T-helper 2 cell treated with Interferon-gamma antibody and Interleukin-4, amounts not matched to agents 100 ng/mL and 5 ng/mL, for 36 hours (primary cell): ENCODE measurements around the gene PIP4K2A. TPM values are rescaled to one million over a fixed set of nuclear protein-coding genes. Genes with fewer than 3 reads are reported as not detected.

Source experiments
- intact Hi-C: fragments of 100-400 bp; cut with micrococcal nuclease; formaldehyde crosslinking; loops from one replicate; pipeline ENCODE4 v1.15.1; 2023
- total RNA-seq: library from RNA; stranded (reverse); gene quantifications from 2 replicates; pipeline ENCODE4 v1.2.3, GENCODE V29; 2022

PIP4K2A gene
- total RNA-seq, 1 donor from 2014 or later = 115 TPM

GRCh38 chr10:22670788-22671187 lies 43.6 kb downstream of the PIP4K2A start:
- intact Hi-C loops = no loop called here

- intact Hi-C loops = loop anchor here (5.0 kb wide), 1 partner anchor 37 kb away; no protein-coding TSS in a partner anchor
Observed at GRCh38 chr10:22669163-22669711, 45.1 kb downstream of the PIP4K2A start.

GRCh38 chr10:22667093-22667480 lies 47.3 kb downstream of the PIP4K2A start:
- intact Hi-C loops = loop anchor here (5.0 kb wide), 1 partner anchor 35 kb away; no protein-coding TSS in a partner anchor

- intact Hi-C loops = loop anchor here (1.0 to 5.0 kb wide), 6 partner anchors 11 to 55 kb away; partner anchors contain the start of gene PIP4K2A
Observed at GRCh38 chr10:22666287-22667092, 47.9 kb downstream of the PIP4K2A start.

GRCh38 chr10:22665329-22665728 lies 49.0 kb downstream of the PIP4K2A start:
- intact Hi-C loops = loop anchor here (5.0 kb wide), 1 partner anchor 33 kb away; no protein-coding TSS in a partner anchor

GRCh38 chr10:22662733-22663330 lies 51.5 kb downstream of the PIP4K2A start:
- intact Hi-C loops = no loop called here

- intact Hi-C loops = no loop called here
Observed at GRCh38 chr10:22659866-22660265, 54.5 kb downstream of the PIP4K2A start.

- intact Hi-C loops = no loop called here
Observed at GRCh38 chr10:22658745-22659410, 55.5 kb downstream of the PIP4K2A start.

- intact Hi-C loops = no loop called here
Observed at GRCh38 chr10:22657566-22658225, 56.7 kb downstream of the PIP4K2A start.

- intact Hi-C loops = no loop called here
Observed at GRCh38 chr10:22657024-22657423, 57.4 kb downstream of the PIP4K2A start.

- intact Hi-C loops = no loop called here
Observed at GRCh38 chr10:22656036-22656435, 58.3 kb downstream of the PIP4K2A start.

GRCh38 chr10:22655312-22655981 lies 58.9 kb downstream of the PIP4K2A start:
- intact Hi-C loops = loop anchor here (1.0 kb wide), 1 partner anchor 11 kb away; no protein-coding TSS in a partner anchor

- intact Hi-C loops = no loop called here
Observed at GRCh38 chr10:22652988-22653481, 61.3 kb downstream of the PIP4K2A start.

GRCh38 chr10:22651276-22651980 lies 63.0 kb downstream of the PIP4K2A start:
- intact Hi-C loops = no loop called here

- intact Hi-C loops = loop anchor here (5.0 kb wide), 1 partner anchor 62 kb away; the partner anchor contains the start of gene PIP4K2A
Observed at GRCh38 chr10:22649994-22650393, 64.4 kb downstream of the PIP4K2A start.

GRCh38 chr10:22649390-22649841 lies 65.0 kb downstream of the PIP4K2A start:
- intact Hi-C loops = loop anchor here (5.0 kb wide), 1 partner anchor 63 kb away; the partner anchor contains the start of gene PIP4K2A

- intact Hi-C loops = loop anchor here (5.0 kb wide), 1 partner anchor 64 kb away; the partner anchor contains the start of gene PIP4K2A
Observed at GRCh38 chr10:22648547-22648961, 65.8 kb downstream of the PIP4K2A start.

GRCh38 chr10:22647244-22647643 lies 67.1 kb downstream of the PIP4K2A start:
- intact Hi-C loops = loop anchor here (5.0 kb wide), 1 partner anchor 65 kb away; the partner anchor contains the start of gene PIP4K2A

GRCh38 chr10:22646388-22646853 lies 68.0 kb downstream of the PIP4K2A start:
- intact Hi-C loops = loop anchor here (1.0 to 5.0 kb wide), 5 partner anchors 16 to 66 kb away; partner anchors contain the start of gene PIP4K2A
